Loucy (cell line): Measurements from ENCODE around the gene RAB6B.

Experiments used
- H2AFZ ChIP-seq: fragments of 200-600 bp; sonication (generic); 2 replicates; pipeline ENCODE4 v1.6.0; 2016; ENCODE audit warnings: antibody characterized with exemption, mild to moderate bottlenecking, low read length, moderate library complexity
- H3F3A ChIP-seq: fragments of 200-600 bp; 2 replicates; pipeline ENCODE4 v1.6.0; 2016; ENCODE audit warnings: antibody characterized with exemption, low read depth, mild to moderate bottlenecking
- H3K27me3 ChIP-seq: fragments of 200-600 bp; sonication (generic); 2 replicates; pipeline ENCODE4 v1.6.1; 2014; ENCODE audit warnings: low read length, mild to moderate bottlenecking; ENCODE audit not compliant: insufficient read depth, poor library complexity, severe bottlenecking
- H3K36me3 ChIP-seq: fragments of 200-600 bp; sonication (generic); 2 replicates; pipeline ENCODE4 v1.6.1; 2016; ENCODE audit warnings: low read length; ENCODE audit not compliant: insufficient read depth
- H3K4me1 ChIP-seq: fragments of 200-600 bp; sonication (generic); 2 replicates; pipeline ENCODE4 v1.5.1; 2014; ENCODE audit warnings: low read length, mild to moderate bottlenecking; ENCODE audit not compliant: insufficient read depth, poor library complexity, severe bottlenecking
- H3K4me2 ChIP-seq: fragments of 200-600 bp; sonication (generic); 2 replicates; pipeline ENCODE4 v1.6.0; 2014; ENCODE audit warnings: antibody characterized with exemption, low read length, low read depth, mild to moderate bottlenecking; ENCODE audit not compliant: poor library complexity, severe bottlenecking
- H3K4me3 ChIP-seq: fragments of 200-600 bp; sonication (generic); 2 replicates; pipeline ENCODE4 v1.5.1; 2014; ENCODE audit warnings: low read length, mild to moderate bottlenecking, mixed read lengths; ENCODE audit not compliant: poor library complexity, severe bottlenecking
- H3K79me2 ChIP-seq: fragments of 200-600 bp; sonication (generic); 2 replicates; pipeline ENCODE4 v1.6.1; 2014; ENCODE audit warnings: low read length; ENCODE audit not compliant: insufficient read depth
- H3K9ac ChIP-seq: fragments of 200-600 bp; sonication (generic); 2 replicates; pipeline ENCODE4 v1.6.0; 2014; ENCODE audit warnings: mild to moderate bottlenecking, low read depth, low read length, moderate library complexity; ENCODE audit not compliant: poor library complexity, severe bottlenecking
- H3K9me2 ChIP-seq: fragments of 200-600 bp; sonication (generic); replicated peaks from 2 replicates; pipeline ENCODE4 v1.6.1; 2016; ENCODE audit warnings: low read depth, low read length, mixed read lengths
- H3K9me3 ChIP-seq: fragments of 200-600 bp; sonication (generic); 2 replicates; pipeline ENCODE4 v1.6.1; 2014; ENCODE audit warnings: mild to moderate bottlenecking, antibody characterized with exemption, low read length, low read depth; ENCODE audit not compliant: insufficient read depth
- H4K20me1 ChIP-seq: fragments of 200-600 bp; sonication (generic); 2 replicates; pipeline ENCODE4 v1.6.0; 2014; ENCODE audit warnings: antibody characterized with exemption, low read length, mild to moderate bottlenecking; ENCODE audit not compliant: insufficient read depth, poor library complexity, severe bottlenecking
- EZH2phosphoT487 ChIP-seq: fragments of 200-600 bp; IDR thresholded peaks from 2 replicates; pipeline ENCODE4 v1.6.1; 2018; ENCODE audit warnings: antibody characterized with exemption, mild to moderate bottlenecking, moderate library complexity, borderline replicate concordance
- TF ChIP-seq, protein P1 (sequence below): fragments of 200-600 bp; sonication (generic); conservative IDR thresholded peaks from 2 replicates; pipeline ENCODE4 v1.5.1; 2014; ENCODE audit warnings: mild to moderate bottlenecking, antibody characterized with exemption, low read length

RAB6B gene

DNA sequence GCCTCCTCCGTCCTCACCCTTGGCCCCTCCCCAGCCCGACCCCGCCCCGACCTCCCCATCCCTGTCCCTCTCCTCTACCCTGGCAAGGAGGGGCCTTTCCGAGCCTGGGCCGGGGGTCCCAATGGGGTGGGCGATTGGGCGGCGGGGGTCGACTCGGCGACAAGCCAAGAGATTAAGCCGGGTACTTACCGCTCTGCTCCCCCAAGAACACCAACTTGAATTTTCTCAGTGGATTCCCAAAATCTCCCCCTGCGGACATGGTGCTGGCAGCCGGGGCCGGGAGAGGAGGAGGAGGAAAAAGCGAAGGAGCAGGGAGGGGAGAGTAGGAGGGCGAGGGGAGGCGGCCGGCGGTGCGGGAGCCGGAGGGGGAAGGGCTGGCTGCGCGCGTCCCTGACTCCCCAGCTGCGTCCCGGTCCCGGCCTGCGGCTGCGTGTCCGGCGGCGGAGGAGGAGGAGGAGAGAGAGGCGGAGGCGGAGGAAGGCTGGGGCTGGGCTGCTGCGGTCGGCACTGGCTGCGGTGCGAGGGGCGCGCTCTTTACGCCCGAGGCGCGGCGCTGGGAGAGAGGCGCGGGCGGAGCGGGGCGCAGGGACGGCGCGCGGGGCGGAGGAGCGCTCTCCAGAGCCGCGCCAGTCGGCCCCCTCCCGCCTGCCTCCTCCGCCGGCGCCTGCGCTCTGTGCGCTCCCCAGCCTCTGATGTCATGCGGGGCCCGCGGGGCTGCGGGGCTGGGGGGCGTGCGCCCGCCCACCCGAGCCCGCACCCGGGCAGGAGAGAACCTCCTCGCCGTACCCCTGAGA, at the start of gene RAB6B:
Gene RAB6B (minus strand): TSS at position 675 of the 794 bp plus-strand sequence. CDS start 416 bp downstream, at position 259.
- Histone ChIP-seq H3K27me3 (peaks cover 12% of the 10 kb centered on the region), H3K9me2 (no peaks in the 10 kb centered on the region), H3F3A (no peaks in the 10 kb centered on the region), H2AFZ (peak within 1 kb of the TSS; percentile 83; the same call in 1 of the 2 replicates), H3K36me3 (no peaks in the 10 kb centered on the region), H4K20me1 (no peaks in the 10 kb centered on the region), H3K4me1 (no peaks in the 10 kb centered on the region), H3K9ac (no peak within 1 kb of the TSS), H3K4me3 (peak within 1 kb of the TSS; percentile 65), H3K79me2 (no peaks in the 10 kb centered on the region), H3K9me3 (no peaks in the 10 kb centered on the region), H3K4me2 (peak within 1 kb of the TSS; percentile 66)
- TF ChIP-seq, protein P1, sequence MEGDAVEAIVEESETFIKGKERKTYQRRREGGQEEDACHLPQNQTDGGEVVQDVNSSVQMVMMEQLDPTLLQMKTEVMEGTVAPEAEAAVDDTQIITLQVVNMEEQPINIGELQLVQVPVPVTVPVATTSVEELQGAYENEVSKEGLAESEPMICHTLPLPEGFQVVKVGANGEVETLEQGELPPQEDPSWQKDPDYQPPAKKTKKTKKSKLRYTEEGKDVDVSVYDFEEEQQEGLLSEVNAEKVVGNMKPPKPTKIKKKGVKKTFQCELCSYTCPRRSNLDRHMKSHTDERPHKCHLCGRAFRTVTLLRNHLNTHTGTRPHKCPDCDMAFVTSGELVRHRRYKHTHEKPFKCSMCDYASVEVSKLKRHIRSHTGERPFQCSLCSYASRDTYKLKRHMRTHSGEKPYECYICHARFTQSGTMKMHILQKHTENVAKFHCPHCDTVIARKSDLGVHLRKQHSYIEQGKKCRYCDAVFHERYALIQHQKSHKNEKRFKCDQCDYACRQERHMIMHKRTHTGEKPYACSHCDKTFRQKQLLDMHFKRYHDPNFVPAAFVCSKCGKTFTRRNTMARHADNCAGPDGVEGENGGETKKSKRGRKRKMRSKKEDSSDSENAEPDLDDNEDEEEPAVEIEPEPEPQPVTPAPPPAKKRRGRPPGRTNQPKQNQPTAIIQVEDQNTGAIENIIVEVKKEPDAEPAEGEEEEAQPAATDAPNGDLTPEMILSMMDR = no peak
- no peak for TF ChIP-seq EZH2phosphoT487

- H3K36me3 ChIP-seq = no peaks in the 10 kb centered on the region
- TF ChIP-seq, protein P1 = no peak
- no peak for TF ChIP-seq EZH2phosphoT487
- H3F3A ChIP-seq = no peaks in the 10 kb centered on the region
- no peak overlapping the region for H3K4me2 ChIP-seq
- no peak overlapping the region for H3K9ac ChIP-seq
- H4K20me1 ChIP-seq = no peaks in the 10 kb centered on the region
- H3K4me3 ChIP-seq = no peak overlapping the region
- H3K9me3 ChIP-seq = no peaks in the 10 kb centered on the region
- H3K9me2 ChIP-seq = no peaks in the 10 kb centered on the region
- 0 out of 2 replicates have a peak overlapping the region, but pooled peaks have one; percentile 48 for H2AFZ ChIP-seq
- no peaks in the 10 kb centered on the region for H3K27me3 ChIP-seq
- H3K79me2 ChIP-seq = no peaks in the 10 kb centered on the region
- H3K4me1 ChIP-seq = peaks cover 53% of the 10 kb centered on the region
Observed at GRCh38 chr3:133944641-133945380, 49.1 kb upstream of the RAB6B start.

DNA sequence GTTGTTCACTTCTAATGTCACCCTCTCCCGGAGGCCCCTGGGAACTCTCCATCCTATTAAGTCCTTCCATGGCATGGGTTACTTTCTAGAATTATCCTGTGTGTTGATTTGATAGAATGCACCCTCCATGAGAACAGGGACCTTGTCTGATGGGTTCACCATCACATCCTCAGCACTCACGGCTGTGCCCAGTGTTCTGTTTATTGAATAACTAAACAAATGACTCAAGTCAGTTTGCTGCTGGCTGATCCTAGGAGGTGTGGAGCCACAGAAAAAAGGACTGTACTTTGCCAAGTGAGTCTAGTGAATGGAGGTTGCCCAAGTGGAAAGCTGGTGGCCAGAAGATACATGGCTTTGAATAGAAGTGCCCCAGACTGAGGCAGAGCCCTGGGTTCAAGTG, 48.5 kb upstream of the RAB6B start:
- Histone ChIP-seq H3K9ac (peak overlapping the region; percentile 14), H2AFZ (no peak overlapping the region), H3K79me2 (no peaks in the 10 kb centered on the region), H3K9me3 (no peaks in the 10 kb centered on the region), H3K36me3 (no peaks in the 10 kb centered on the region), H3F3A (no peaks in the 10 kb centered on the region), H3K4me3 (no peak overlapping the region), H3K27me3 (no peaks in the 10 kb centered on the region), H3K9me2 (no peaks in the 10 kb centered on the region), H3K4me1 (peaks cover 57% of the 10 kb centered on the region), H4K20me1 (no peaks in the 10 kb centered on the region), H3K4me2 (peak overlapping the region; percentile 21)
- TF ChIP-seq EZH2phosphoT487 = no peak
- TF ChIP-seq, protein P1 = no peak
